ENCODE data around the gene PRDM5.

Gene PRDM5

GRCh38 chr4:120824946-120825345 is 97.6 kb downstream of the PRDM5 start:
- no peak for TF ChIP-seq REST (IDR thresholded peaks at IDR 0.05; ENCODE audit: insufficient read depth in 1 of 2, low read depth in 2 of 2, low read length in 2 of 2)
- TF ChIP-seq POLR2AphosphoS5 (IDR thresholded peaks at IDR 0.05; ENCODE audit: low read depth, low read length): no peak
- TF ChIP-seq SIN3A (IDR thresholded peaks at IDR 0.05; ENCODE audit: borderline replicate concordance, insufficient read depth, low read length): no peak
- no peak for TF ChIP-seq FOXP2 (optimal IDR thresholded peaks at IDR 0.05; ENCODE audit: borderline replicate concordance, extremely low read depth, extremely low read length, insufficient read depth)
- TF ChIP-seq TAF1 (IDR thresholded peaks at IDR 0.05; ENCODE audit: borderline replicate concordance, insufficient read depth, low read length): no peak

GRCh38 chr4:120821977-120822376 is 100.5 kb downstream of the PRDM5 start:
- no peak for TF ChIP-seq TAF1 (IDR thresholded peaks at IDR 0.05; ENCODE audit: borderline replicate concordance, insufficient read depth, low read length)
- no peak for TF ChIP-seq SIN3A (IDR thresholded peaks at IDR 0.05; ENCODE audit: borderline replicate concordance, insufficient read depth, low read length)
- TF ChIP-seq FOXP2 (optimal IDR thresholded peaks at IDR 0.05; ENCODE audit: borderline replicate concordance, extremely low read depth, extremely low read length, insufficient read depth): no peak
- TF ChIP-seq REST (IDR thresholded peaks at IDR 0.05; ENCODE audit: insufficient read depth in 1 of 2, low read depth in 2 of 2, low read length in 2 of 2): no peak
- no peak for TF ChIP-seq POLR2AphosphoS5 (IDR thresholded peaks at IDR 0.05; ENCODE audit: low read depth, low read length)

- TF ChIP-seq SIN3A (IDR thresholded peaks at IDR 0.05; ENCODE audit: borderline replicate concordance, insufficient read depth, low read length) (no peak), TAF1 (IDR thresholded peaks at IDR 0.05; ENCODE audit: borderline replicate concordance, insufficient read depth, low read length) (no peak), FOXP2 (optimal IDR thresholded peaks at IDR 0.05; ENCODE audit: borderline replicate concordance, extremely low read depth, extremely low read length, insufficient read depth) (no peak), REST (IDR thresholded peaks at IDR 0.05; ENCODE audit: insufficient read depth in 1 of 2, low read depth in 2 of 2, low read length in 2 of 2) (no peak), POLR2AphosphoS5 (IDR thresholded peaks at IDR 0.05; ENCODE audit: low read depth, low read length) (no peak)
Measured at GRCh38 chr4:120821029-120821428, 101.5 kb downstream of the PRDM5 start.

GRCh38 chr4:120819805-120820437 is 102.6 kb downstream of the PRDM5 start:
- TF ChIP-seq POLR2AphosphoS5 (IDR thresholded peaks at IDR 0.05; ENCODE audit: low read depth, low read length) (no peak), TAF1 (IDR thresholded peaks at IDR 0.05; ENCODE audit: borderline replicate concordance, insufficient read depth, low read length) (no peak), SIN3A (IDR thresholded peaks at IDR 0.05; ENCODE audit: borderline replicate concordance, insufficient read depth, low read length) (no peak), REST (IDR thresholded peaks at IDR 0.05; ENCODE audit: insufficient read depth in 1 of 2, low read depth in 2 of 2, low read length in 2 of 2) (no peak), FOXP2 (optimal IDR thresholded peaks at IDR 0.05; ENCODE audit: borderline replicate concordance, extremely low read depth, extremely low read length, insufficient read depth) (no peak)
